Measurements from ENCODE around the gene ZMAT5.
"Not testable (repeated sequence)": the region's sequence is repeated elsewhere in the genome, so short reads cannot be mapped to it uniquely, and the experiment has no call there.

ZMAT5 gene

DNA sequence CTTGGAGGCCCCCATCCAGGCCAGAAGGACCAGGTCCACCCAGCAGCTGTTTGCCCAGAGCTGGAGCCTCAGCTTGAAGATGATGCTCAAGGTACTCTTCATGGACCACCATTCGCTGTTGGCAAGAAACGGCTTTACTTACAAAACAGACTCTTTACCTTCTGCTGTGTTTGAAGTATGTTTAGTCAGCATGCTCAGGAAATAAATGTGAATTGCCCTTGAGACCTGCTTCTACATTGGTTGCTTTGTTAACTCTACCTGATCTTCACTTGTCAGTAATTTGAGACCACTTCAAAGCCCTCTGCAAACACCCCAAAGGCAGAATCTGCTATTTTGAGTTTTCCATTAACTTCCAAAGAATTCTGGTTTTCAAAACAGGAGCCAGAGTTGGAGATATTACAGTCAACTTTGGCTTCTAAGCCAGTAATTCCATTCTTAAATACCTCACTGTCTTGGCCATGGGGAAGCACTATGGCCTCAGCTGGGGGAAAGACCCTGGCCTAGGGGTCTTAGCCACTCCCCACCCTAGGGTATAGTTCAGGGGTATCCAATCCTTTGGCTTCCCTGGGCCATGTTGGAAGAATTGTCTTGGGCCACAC is 3.0 kb upstream of the ZMAT5 start:
- H3K9me3 Mint-ChIP-seq, result no peaks in the 10 kb centered on the region
- no peak for ATAC-seq
- H3K4me3 Mint-ChIP-seq, result no peak overlapping the region
- H3K4me1 Mint-ChIP-seq, result peaks cover 38% of the 10 kb centered on the region
- no peak overlapping the region for H3K27ac Mint-ChIP-seq
- no peaks in the 10 kb centered on the region for H3K27me3 Mint-ChIP-seq
- peaks cover 31% of the 10 kb centered on the region for H3K36me3 Mint-ChIP-seq

DNA sequence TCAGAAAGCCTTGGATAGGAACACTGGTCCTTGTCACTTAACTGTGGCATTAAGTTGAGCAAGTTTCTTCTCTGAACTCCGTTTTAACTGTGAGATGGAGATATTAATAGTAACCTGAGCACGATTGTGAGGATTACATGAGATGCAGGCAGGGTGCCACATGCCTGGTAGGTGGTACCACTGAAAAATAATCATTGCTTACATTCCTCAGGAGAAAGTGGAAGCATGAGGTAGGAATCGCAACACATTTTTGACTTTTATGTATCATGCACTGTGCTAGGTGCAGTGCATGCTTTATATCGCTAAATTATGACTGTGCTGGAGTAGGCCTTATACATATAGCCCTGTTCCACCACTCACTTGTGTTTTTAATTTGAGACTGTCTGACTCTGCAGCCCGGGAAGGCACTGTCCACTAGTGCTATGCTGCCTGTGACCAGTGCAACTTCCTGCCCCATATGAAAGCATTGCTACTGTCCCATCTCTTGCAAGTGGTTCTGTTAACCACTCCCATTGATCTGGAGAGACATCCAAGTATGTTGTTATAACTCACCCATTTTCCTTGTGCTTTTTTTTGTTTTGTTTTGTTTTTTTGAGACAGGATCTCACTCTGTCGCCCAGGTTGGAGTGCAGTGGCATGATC is 1.4 kb upstream of the ZMAT5 start:
- peaks cover 31% of the 10 kb centered on the region for H3K36me3 Mint-ChIP-seq
- peaks cover 38% of the 10 kb centered on the region for H3K4me1 Mint-ChIP-seq
- ATAC-seq, result no peak
- peak overlapping the region; percentile 95 for H3K27ac Mint-ChIP-seq
- no peaks in the 10 kb centered on the region for H3K9me3 Mint-ChIP-seq
- no peaks in the 10 kb centered on the region for H3K27me3 Mint-ChIP-seq
- peak overlapping the region; percentile 99 for H3K4me3 Mint-ChIP-seq

DNA sequence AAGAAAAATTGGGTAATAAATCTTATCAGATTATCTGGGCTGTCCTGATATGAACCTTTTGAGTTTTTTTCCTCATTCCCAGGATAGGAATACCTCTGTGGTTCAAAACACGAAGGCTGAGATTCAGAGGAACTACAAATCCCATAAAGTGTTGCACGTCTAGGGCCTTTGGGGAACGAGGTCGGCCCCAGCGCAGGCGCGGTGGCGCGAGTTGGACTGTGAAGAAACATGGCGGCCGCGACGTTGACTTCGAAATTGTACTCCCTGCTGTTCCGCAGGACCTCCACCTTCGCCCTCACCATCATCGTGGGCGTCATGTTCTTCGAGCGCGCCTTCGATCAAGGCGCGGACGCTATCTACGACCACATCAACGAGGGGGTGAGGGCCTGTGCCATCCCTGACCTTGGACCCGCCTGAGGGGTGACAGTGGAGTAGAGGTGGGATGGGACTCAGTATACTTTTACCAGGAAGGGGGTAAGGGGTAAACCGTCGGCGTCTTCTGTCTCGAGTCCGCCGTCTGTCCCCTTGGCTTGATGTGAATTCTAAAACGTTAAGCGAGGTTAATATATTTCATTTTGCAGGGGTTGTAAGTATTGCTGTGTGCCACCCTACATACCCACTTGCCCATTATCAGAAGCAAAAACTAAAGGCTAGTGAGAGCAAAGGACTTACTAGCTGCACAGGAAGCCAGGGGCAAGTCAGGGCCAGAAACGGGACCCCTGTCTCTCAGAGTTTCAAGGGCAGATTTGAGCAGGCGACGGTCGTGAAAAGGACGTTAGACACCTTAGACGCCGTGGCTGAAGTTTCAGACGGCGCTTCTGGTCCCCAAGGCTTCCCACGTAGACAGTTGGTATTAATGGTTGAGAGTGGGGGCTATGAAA is 604 bp upstream of the ZMAT5 start, which contains the start of gene UQCR10:
TSS of gene UQCR10 (plus strand) at position 199 of the 881 bp plus-strand sequence. CDS start at position 229, 30 bp downstream.
- Mint-ChIP-seq H3K9me3 (no peaks in the 10 kb centered on the region), H3K36me3 (peaks cover 29% of the 10 kb centered on the region), H3K27me3 (no peaks in the 10 kb centered on the region), H3K4me3 (peak within 1 kb of the TSS; percentile 99), H3K4me1 (peaks cover 38% of the 10 kb centered on the region), H3K27ac (peak within 1 kb of the TSS; percentile 95)
- peak; percentile 90 for ATAC-seq

DNA sequence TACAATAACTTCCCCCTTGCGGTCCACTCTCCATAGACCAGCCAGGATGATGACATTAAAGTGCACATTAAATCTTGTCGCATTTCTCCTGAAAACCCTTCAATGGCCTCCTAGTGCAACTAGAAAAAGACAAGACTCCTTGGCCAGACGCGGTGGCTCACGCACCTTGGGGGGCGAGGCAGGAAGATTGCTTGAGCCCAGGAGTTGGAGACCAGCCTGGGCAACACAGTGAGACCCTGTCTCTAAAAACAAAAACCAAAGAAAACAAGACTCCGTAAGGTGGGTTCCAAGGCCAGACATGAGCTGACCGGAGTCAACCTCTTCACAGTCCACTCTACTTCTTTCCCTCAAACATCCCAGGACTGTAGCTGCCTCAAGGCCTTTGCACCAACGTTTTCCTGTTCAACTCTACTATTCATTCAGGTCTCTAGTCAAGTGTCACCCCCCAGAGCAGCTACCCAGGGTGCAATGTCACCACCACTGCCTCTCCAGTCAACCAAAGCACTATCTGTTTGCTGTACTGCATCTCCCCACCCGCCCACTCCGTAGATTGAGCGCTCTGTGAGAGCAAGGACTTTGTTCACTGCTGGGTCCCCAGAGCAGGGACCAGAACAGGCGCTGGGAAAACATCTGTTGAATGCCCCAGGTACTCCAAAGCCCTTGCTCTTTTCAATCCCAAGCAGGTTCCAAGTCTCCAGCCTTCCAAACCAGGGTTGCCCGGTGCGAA is 739 bp downstream of the ZMAT5 start:
- Mint-ChIP-seq H3K4me3 (peak overlapping the region; percentile 99), H3K4me1 (peaks cover 38% of the 10 kb centered on the region), H3K36me3 (peaks cover 24% of the 10 kb centered on the region), H3K27ac (peak overlapping the region; percentile 95), H3K27me3 (no peaks in the 10 kb centered on the region), H3K9me3 (no peaks in the 10 kb centered on the region)
- ATAC-seq, result peak; percentile 42

DNA sequence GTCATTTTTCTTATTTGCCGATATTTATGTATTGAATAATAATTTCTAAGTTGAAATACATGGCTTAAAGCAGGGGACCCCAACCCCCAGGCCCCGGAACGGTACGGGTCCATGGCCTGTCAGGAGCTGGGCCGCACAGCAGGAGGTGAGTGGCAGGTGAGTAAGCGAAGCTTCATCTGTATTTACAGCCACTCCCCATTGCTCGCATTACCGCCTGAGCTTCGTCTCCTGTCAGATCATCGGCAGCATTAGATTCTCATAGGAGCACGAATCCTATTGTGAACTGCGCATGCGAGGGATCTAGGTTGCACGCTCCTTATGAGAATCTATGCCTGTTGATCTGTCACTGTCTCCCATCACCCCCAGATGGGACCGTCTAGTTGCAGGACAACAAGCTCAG is 4.5 kb downstream of the ZMAT5 start:
- no peaks in the 10 kb centered on the region for H3K9me3 Mint-ChIP-seq
- H3K36me3 Mint-ChIP-seq, result peaks cover 2% of the 10 kb centered on the region
- H3K27me3 Mint-ChIP-seq, result no peaks in the 10 kb centered on the region
- no peak overlapping the region for H3K27ac Mint-ChIP-seq
- no peak overlapping the region for H3K4me3 Mint-ChIP-seq
- no peak for ATAC-seq
- peaks cover 22% of the 10 kb centered on the region for H3K4me1 Mint-ChIP-seq

DNA sequence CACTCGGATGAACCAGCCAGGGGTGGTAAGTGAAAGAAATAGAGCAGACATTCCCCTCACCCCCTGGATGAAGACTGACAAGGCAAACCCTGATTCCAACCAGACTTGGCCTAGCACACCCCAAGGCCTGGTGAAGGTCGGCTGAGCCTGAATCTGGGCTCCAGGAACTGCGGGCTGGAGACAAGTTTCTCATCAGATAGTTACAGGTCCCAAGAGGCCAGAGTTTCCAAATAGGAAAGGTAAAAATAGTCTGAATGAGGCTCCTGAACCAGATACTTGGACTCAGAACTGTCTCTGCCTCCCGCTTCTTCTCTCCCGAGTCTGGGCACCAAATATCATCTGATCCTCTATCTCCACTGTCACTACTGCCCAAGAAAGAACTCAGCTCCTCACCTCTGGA is 7.8 kb downstream of the ZMAT5 start:
- Mint-ChIP-seq H3K27me3 (no peaks in the 10 kb centered on the region), H3K4me1 (peaks cover 23% of the 10 kb centered on the region), H3K4me3 (no peak overlapping the region), H3K9me3 (no peaks in the 10 kb centered on the region), H3K36me3 (no peaks in the 10 kb centered on the region), H3K27ac (no peak overlapping the region)
- ATAC-seq, result no peak

DNA sequence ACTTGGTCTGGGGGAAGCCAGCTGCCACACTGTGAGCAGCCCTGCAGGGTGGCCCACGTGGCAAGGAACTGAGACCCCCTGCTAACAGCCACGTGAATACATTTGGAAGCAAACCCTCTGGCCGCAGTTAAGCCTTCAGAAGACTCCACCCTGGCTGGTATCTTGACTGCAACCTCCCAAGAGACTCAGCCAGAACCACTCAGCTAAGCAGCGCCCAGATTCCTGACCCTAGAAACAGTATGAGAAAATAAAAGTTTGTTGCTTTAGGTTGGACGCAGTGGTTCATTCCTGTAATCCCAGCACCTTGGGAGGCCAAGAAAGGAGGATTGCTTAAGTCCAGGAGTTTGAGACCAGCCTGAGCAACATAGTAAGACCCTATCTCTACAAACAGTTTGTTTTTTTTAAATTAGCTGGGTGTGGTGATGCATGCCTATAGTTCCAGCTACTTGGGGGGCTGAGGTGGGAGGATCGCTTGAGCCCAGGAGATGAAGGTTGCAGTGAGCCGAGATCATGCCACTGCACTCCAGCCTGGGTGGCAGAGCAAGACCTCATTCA is 8.7 kb downstream of the ZMAT5 start:
- H3K27me3 Mint-ChIP-seq, result no peaks in the 10 kb centered on the region
- H3K4me3 Mint-ChIP-seq, result no peak overlapping the region
- ATAC-seq, result no peak

DNA sequence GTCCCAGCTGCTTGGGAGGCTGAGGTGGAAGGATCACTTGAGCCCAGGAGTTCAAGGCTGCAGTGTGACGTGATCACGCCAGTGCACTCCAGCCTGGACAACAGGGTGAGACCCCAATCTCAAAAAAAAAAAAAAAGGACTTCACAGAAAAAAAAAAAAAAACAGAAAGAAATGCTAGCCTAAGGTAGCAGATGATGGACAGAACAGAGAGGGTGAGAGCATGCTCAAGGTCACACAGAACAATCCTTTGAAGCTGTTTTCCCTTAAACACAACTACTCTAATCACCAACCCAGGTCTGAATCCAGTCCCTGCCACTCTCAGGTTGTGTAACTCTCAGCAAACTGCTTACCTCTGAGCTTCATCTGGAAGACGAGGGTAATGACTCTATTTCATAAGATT is 9.7 kb downstream of the ZMAT5 start:
- ATAC-seq, result no peak
- Mint-ChIP-seq H3K36me3 (no peaks in the 10 kb centered on the region), H3K4me1 (peaks cover 28% of the 10 kb centered on the region), H3K27ac (no peak overlapping the region), H3K27me3 (no peaks in the 10 kb centered on the region), H3K9me3 (no peaks in the 10 kb centered on the region), H3K4me3 (no peak overlapping the region)

More for the DNA sequence above, 8.7 kb downstream of the ZMAT5 start:
- Mint-ChIP-seq H3K9me3 (no peaks in the 10 kb centered on the region), H3K27ac (no peak overlapping the region), H3K36me3 (no peaks in the 10 kb centered on the region), H3K4me1 (peaks cover 23% of the 10 kb centered on the region)

DNA sequence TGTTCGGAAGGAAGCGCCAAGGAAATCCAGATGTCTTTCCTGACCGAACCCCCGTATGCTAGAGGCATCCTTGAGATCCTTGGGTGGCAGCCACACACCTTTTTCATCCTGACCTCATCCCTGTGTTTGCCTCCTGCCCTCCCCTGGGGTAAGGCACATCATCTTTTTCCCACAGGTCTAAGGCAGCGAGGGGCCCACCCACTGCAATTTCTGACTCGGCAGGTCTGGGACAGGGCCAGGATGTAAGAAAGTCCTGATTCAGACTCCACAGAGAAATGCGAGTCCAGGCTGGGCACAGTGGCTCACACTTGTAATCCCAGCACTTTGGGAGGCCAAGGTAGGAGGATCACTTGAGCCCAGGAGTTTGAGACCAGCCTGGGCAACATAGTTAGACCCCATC is 10.5 kb downstream of the ZMAT5 start:
- no peaks in the 10 kb centered on the region for H3K9me3 Mint-ChIP-seq
- no peaks in the 10 kb centered on the region for H3K27me3 Mint-ChIP-seq
- H3K4me3 Mint-ChIP-seq, result no peak overlapping the region
- no peaks in the 10 kb centered on the region for H3K36me3 Mint-ChIP-seq
- ATAC-seq, result no peak
- no peak overlapping the region for H3K27ac Mint-ChIP-seq
- peaks cover 30% of the 10 kb centered on the region for H3K4me1 Mint-ChIP-seq

DNA sequence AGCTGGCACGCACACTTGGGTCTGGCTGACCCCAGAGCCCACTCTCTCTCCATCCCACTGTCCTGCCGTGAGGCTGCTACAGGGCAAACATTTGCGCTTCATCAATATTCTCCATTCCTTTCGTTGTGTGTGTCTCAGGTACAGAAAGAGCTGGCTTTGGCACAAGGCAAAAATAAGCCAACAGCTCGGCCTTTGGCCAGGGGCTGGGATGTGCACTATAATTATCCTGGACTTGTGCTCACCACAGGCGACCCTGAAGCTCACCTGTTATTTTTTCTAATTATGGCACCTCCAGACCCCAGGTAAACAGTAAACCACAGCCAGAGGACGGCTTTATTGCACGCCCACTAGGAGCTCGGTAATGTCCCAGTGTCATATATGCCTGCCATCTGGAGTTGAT is 10.9 kb downstream of the ZMAT5 start:
- H3K27ac Mint-ChIP-seq, result no peak overlapping the region

DNA sequence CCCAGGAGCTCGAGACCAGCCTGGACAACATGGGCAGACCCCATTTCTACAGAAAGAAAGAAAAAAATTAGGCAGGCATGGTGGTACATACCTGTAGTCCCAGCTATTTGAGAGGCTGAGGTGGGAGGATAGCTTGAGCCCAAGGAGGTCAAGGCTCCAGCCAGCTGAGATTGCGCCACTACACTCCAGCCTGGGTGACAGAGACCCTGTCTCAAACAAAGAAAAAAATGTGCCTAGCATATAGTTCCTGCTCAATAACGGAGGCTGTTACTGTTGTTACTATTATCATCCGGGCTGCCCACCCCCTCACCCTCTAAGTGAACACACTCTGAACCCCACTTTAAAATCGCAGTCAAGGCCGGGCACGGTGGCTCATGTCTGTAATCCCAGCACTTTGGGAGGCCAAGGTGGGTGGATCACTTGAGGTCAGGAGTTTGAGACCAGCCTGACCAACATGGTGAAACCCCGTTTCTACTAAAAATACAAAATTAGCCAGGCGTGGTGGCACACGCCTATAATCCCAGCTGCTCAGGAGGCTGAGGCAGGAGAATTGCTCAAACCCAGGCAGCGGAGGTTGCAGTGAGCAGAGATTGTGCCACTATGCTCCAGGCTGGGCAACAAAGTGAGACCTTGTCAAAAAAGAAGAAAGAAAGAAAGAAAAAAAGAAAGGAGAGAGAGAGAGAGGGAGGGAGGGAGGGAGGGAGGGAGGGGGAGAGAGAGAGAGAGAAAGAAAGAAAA is 12.0 kb downstream of the ZMAT5 start:
- H3K27me3 Mint-ChIP-seq, ATAC-seq, H3K9me3 Mint-ChIP-seq, H3K27ac Mint-ChIP-seq, H3K4me3 Mint-ChIP-seq, H3K36me3 Mint-ChIP-seq: not testable (repeated sequence)
- H3K4me1 Mint-ChIP-seq, result peaks cover 30% of the 10 kb centered on the region

More for the DNA sequence above, 10.9 kb downstream of the ZMAT5 start:
- H3K9me3 Mint-ChIP-seq, result no peaks in the 10 kb centered on the region
- H3K4me3 Mint-ChIP-seq, result no peak overlapping the region
- ATAC-seq, result no peak
- no peaks in the 10 kb centered on the region for H3K36me3 Mint-ChIP-seq
- no peaks in the 10 kb centered on the region for H3K27me3 Mint-ChIP-seq
- H3K4me1 Mint-ChIP-seq, result peaks cover 30% of the 10 kb centered on the region

DNA sequence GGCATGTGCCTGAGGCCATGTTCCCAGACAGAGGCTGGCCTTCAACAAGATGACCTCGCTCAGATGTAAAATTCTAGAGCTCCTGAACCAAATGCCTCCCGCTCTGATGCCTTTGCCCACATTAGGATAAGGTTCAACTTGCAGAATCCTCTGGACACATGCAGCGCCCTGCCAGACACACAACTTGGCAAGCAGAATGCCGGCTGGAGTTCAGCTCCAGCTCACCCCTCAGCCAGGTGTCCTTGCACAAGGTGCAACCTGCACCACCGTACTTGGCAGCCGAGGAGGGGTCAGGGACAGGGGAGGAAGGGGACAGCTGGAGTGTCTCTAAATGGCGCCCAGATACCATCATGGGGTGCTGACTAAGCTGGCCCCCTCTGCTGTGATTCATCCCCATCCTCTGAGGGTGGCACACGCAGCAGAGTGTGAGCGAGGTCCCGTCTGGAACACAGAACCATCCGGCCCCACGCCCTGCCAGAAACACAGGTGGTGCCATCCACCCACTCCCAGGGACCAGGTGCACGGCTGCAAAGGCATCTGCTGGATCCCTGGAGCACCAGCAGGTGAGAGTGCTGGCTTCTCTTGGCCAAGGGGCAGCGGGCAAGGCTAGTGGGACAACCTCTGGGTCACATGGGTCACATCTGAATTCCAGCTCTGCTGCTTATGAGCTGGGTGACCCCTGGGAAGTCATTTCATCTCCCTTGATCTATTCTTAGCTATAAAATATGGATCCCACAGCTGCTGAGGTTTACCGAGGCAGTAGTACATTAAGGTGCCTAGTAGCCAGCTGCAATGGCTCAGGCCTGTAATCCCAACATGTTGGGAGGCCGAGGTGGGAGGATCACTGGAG is 12.8 kb downstream of the ZMAT5 start:
- peaks cover 16% of the 10 kb centered on the region for H3K36me3 Mint-ChIP-seq
- no peak overlapping the region for H3K27ac Mint-ChIP-seq
- ATAC-seq, result no peak
- peaks cover 26% of the 10 kb centered on the region for H3K4me1 Mint-ChIP-seq
- no peaks in the 10 kb centered on the region for H3K27me3 Mint-ChIP-seq
- H3K4me3 Mint-ChIP-seq, result no peak overlapping the region
- no peaks in the 10 kb centered on the region for H3K9me3 Mint-ChIP-seq

DNA sequence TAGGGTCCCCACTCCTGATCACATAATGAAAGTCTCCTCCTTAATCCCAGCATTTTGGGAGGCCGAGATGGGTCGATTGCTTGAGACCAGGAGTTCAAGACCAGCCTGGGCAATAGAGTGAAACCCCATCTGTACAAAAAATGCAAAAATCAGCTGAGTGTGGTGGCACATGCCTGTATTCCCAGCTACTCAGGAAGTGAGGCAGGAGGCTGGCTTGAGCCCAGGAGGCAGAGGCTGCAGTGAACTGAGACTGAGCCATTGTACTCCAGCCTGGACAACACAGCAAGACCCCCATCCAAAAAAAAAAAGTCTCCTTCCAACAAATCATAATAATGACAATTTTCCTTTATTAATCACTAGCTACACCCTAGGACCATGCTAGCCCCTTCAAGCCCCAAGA is 15.1 kb downstream of the ZMAT5 start:
- H3K4me3 Mint-ChIP-seq, result no peak overlapping the region
- no peak overlapping the region for H3K27ac Mint-ChIP-seq

More for the DNA sequence above, 15.1 kb downstream of the ZMAT5 start:
- ATAC-seq, result no peak
- H3K9me3 Mint-ChIP-seq, result no peaks in the 10 kb centered on the region
- no peaks in the 10 kb centered on the region for H3K27me3 Mint-ChIP-seq
- H3K36me3 Mint-ChIP-seq, result peaks cover 30% of the 10 kb centered on the region
- H3K4me1 Mint-ChIP-seq, result peaks cover 24% of the 10 kb centered on the region

Measured in stimulated activated memory B cell treated with anti-CD40 and anti-IgM and Interleukin-4, amounts not matched to agents 10 μg/mL and 1 μg/mL and 100 μg/mL, for 72 hours (primary cell).